HL-60 (cell line): ENCODE results near the gene AHSG.

Source experiments
- DNase-seq, 2 experiments: peaks; one replicate each; pipeline ENCODE4 v3.0.0-alpha.2; 2010 to 2020; ENCODE audit warnings: low read depth in 1 of 2, low spot score in 1 of 2
- H3K27ac ChIP-seq: fragments of 250-450 bp; sonication (Bioruptor Pico); replicated peaks from 2 replicates; pipeline ENCODE4 v1.5.1; 2020; ENCODE audit warnings: mild to moderate bottlenecking, moderate library complexity
- H3K27me3 ChIP-seq: fragments of 250-450 bp; sonication (Bioruptor Pico); 2 replicates; pipeline ENCODE4 v1.5.1; 2021; ENCODE audit warnings: mild to moderate bottlenecking, moderate library complexity; ENCODE audit not compliant: insufficient read depth, poor library complexity, severe bottlenecking
- H3K4me3 ChIP-seq: replicated peaks from 2 replicates; pipeline ENCODE4 v1.5.1; 2011; ENCODE audit warnings: mild to moderate bottlenecking, control low read depth, low read length; ENCODE audit not compliant: insufficient read depth
- CTCF ChIP-seq: IDR thresholded peaks from one replicate; pipeline ENCODE4 v1.5.1; 2011; ENCODE audit warnings: low read length, control low read depth, inconsistent platforms; ENCODE audit not compliant: insufficient read depth
- GABPA ChIP-seq: IDR thresholded peaks from 2 replicates; pipeline ENCODE4 v1.6.1; 2012; ENCODE audit warnings: low read depth
- POLR2AphosphoS5 ChIP-seq: IDR thresholded peaks from 2 replicates; pipeline ENCODE4 v1.6.1; 2012; ENCODE audit warnings: low read depth
- REST ChIP-seq: IDR thresholded peaks from 2 replicates; pipeline ENCODE4 v1.6.1; 2012; ENCODE audit warnings: low read depth; ENCODE audit not compliant: insufficient replicate concordance
- SPI1 ChIP-seq: IDR thresholded peaks from 2 replicates; pipeline ENCODE4 v1.6.1; 2012; ENCODE audit warnings: low read depth, mild to moderate bottlenecking, borderline replicate concordance

Gene AHSG

GRCh38 chr3:186639778-186640472, 27.1 kb downstream of the AHSG start, which contains the start of gene FETUB:
FETUB (plus strand) TSS chr3:186640399; CDS start chr3:186640461, 62 bp downstream.
- no peak within 1 kb of the TSS for H3K4me3 ChIP-seq
- peaks cover 14% of the 10 kb centered on the region for H3K27me3 ChIP-seq
- no peak within 1 kb of the TSS for H3K27ac ChIP-seq
- TF ChIP-seq GABPA (no peak), REST (no peak), SPI1 (no peak), POLR2AphosphoS5 (no peak), CTCF (no peak)
- DNase-seq: no peak

DNA sequence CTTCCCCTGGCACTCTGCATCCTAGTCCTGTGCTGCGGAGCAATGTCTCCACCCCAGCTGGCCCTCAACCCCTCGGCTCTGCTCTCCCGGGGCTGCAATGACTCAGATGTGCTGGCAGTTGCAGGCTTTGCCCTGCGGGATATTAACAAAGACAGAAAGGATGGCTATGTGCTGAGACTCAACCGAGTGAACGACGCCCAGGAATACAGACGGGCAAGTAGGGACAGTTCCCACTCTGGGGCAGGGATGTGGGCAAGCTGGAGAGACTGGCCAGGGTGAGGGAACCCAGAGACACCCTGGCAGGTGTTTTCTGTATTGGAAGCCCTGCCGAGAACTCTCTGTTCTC, 27.6 kb downstream of the AHSG start:
- Histone ChIP-seq H3K27me3 (peaks cover 14% of the 10 kb centered on the region), H3K27ac (no peak overlapping the region), H3K4me3 (no peak overlapping the region)
- DNase-seq: no peak
- TF ChIP-seq CTCF (no peak), SPI1 (no peak), GABPA (no peak), REST (no peak), POLR2AphosphoS5 (no peak)

DNA sequence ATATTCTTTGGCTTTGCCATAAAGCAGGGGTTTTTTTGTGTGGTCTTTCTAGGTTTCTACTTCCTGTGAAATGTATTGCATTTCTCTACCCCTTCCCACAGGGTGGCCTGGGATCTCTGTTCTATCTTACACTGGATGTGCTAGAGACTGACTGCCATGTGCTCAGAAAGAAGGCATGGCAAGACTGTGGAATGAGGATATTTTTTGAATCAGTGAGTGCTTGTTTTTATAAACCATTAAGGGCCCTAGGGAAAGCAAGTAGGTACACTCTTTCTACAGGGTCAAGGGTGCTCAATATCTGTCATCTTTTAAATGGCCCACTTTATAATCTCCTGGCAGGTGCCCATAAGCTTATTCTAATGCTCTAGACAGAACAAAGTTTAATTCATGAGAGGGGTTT, 28.1 kb downstream of the AHSG start:
- no peak for DNase-seq
- Histone ChIP-seq H3K27me3 (peaks cover 14% of the 10 kb centered on the region), H3K4me3 (no peak overlapping the region), H3K27ac (no peak overlapping the region)
- TF ChIP-seq GABPA: no peak
- no peak for TF ChIP-seq POLR2AphosphoS5
- no peak for TF ChIP-seq SPI1
- no peak for TF ChIP-seq CTCF
- TF ChIP-seq REST: no peak
